ENCODE data around the gene DNMT1. TPM values are rescaled to one million over a fixed set of nuclear protein-coding genes. Genes with fewer than 3 reads are reported as not detected.

Gene DNMT1
- polyA plus RNA-seq, 1 donor from 2014 or later = 58.4 TPM

DNA sequence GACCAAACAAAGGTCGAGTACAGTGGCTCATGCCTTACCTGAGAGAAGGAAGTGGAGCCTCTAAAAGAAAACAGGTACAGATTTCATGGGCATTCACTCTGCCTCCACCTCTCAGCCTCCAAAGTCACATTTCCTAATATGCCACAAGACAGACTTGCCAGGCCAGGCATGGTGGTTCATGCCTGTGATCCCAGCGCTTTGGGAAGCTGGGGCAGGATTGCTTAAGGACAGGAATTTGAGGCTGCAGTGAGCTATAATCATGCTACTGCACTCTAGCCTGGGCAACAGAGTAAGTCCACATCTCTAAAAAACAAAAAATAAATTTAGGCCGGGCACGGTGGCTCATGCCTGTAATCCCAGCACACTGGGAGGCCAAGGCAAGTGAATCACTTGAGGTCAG is 10.9 kb upstream of the DNMT1 start:
- Histone ChIP-seq H3K27me3 (ENCODE audit: insufficient read depth, low read depth, low read length) (no peaks in the 10 kb centered on the region), H3K36me3 (ENCODE audit: insufficient read depth, low read length) (no peaks in the 10 kb centered on the region), H3K9ac (ENCODE audit: low read length) (no peak overlapping the region), H4K20me1 (ENCODE audit: insufficient read depth) (no peaks in the 10 kb centered on the region), H3F3A (ENCODE audit: insufficient read depth, low read length, poor library complexity, severe bottlenecking) (no peaks in the 10 kb centered on the region), H3K4me3 (ENCODE audit: low read length) (no peak overlapping the region), H2AFZ (ENCODE audit: low read depth, low read length) (no peak overlapping the region), H3K4me2 (ENCODE audit: low read length) (no peak overlapping the region), H3K9me2 (ENCODE audit: insufficient read depth, low read length) (no peaks in the 10 kb centered on the region), H3K27ac (ENCODE audit: low read length) (no peak overlapping the region), H3K9me3 (ENCODE audit: low read length) (no peaks in the 10 kb centered on the region), H3K79me2 (replicated peaks; ENCODE audit: insufficient read depth, low read length) (no peaks in the 10 kb centered on the region)
- TF ChIP-seq, protein P1, sequence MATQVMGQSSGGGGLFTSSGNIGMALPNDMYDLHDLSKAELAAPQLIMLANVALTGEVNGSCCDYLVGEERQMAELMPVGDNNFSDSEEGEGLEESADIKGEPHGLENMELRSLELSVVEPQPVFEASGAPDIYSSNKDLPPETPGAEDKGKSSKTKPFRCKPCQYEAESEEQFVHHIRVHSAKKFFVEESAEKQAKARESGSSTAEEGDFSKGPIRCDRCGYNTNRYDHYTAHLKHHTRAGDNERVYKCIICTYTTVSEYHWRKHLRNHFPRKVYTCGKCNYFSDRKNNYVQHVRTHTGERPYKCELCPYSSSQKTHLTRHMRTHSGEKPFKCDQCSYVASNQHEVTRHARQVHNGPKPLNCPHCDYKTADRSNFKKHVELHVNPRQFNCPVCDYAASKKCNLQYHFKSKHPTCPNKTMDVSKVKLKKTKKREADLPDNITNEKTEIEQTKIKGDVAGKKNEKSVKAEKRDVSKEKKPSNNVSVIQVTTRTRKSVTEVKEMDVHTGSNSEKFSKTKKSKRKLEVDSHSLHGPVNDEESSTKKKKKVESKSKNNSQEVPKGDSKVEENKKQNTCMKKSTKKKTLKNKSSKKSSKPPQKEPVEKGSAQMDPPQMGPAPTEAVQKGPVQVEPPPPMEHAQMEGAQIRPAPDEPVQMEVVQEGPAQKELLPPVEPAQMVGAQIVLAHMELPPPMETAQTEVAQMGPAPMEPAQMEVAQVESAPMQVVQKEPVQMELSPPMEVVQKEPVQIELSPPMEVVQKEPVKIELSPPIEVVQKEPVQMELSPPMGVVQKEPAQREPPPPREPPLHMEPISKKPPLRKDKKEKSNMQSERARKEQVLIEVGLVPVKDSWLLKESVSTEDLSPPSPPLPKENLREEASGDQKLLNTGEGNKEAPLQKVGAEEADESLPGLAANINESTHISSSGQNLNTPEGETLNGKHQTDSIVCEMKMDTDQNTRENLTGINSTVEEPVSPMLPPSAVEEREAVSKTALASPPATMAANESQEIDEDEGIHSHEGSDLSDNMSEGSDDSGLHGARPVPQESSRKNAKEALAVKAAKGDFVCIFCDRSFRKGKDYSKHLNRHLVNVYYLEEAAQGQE (IDR thresholded peaks at IDR 0.05; ENCODE audit: borderline replicate concordance) = no peak
- TF ChIP-seq POLR2AphosphoS5 (IDR thresholded peaks at IDR 0.05) = no peak
- no peak for TF ChIP-seq TAF1 (IDR thresholded peaks at IDR 0.05; ENCODE audit: low read depth)
- TF ChIP-seq MXI1 (conservative IDR thresholded peaks at IDR 0.05; ENCODE audit: poor library complexity, severe bottlenecking) = no peak
- TF ChIP-seq EZH2 (IDR thresholded peaks at IDR 0.05; ENCODE audit: borderline replicate concordance, insufficient read depth, low read length, poor library complexity, severe bottlenecking) = no peak
- TF ChIP-seq, protein P2, sequence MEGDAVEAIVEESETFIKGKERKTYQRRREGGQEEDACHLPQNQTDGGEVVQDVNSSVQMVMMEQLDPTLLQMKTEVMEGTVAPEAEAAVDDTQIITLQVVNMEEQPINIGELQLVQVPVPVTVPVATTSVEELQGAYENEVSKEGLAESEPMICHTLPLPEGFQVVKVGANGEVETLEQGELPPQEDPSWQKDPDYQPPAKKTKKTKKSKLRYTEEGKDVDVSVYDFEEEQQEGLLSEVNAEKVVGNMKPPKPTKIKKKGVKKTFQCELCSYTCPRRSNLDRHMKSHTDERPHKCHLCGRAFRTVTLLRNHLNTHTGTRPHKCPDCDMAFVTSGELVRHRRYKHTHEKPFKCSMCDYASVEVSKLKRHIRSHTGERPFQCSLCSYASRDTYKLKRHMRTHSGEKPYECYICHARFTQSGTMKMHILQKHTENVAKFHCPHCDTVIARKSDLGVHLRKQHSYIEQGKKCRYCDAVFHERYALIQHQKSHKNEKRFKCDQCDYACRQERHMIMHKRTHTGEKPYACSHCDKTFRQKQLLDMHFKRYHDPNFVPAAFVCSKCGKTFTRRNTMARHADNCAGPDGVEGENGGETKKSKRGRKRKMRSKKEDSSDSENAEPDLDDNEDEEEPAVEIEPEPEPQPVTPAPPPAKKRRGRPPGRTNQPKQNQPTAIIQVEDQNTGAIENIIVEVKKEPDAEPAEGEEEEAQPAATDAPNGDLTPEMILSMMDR (IDR thresholded peaks at IDR 0.05; ENCODE audit: poor library complexity, severe bottlenecking) = no peak
- no peak for TF ChIP-seq RAD21 (conservative IDR thresholded peaks at IDR 0.05)
- no peak for TF ChIP-seq SMC3 (conservative IDR thresholded peaks at IDR 0.05; ENCODE audit: poor library complexity)
- no peak for TF ChIP-seq EP300 (conservative IDR thresholded peaks at IDR 0.05; ENCODE audit: poor library complexity, severe bottlenecking)

DNA sequence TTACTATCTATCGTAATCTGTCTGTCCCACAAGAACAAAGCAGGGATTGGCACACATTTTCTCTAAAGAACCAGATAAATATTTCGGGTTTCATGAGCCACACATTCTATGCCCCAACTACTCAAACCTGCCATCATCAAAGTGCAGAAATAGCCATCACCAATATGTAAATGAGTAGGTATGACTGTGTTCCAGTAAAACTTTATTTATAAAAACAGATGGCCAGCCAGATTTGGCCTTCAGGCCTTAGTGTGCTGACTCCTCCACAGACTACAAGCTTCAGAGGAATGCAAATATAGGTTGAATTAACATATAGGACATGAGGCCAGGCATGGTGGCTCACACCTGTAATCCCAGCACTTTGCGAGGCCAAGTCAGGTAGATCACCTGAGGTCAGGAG is 8.9 kb upstream of the DNMT1 start:
- H3K4me3 ChIP-seq (ENCODE audit: low read length) = no peak overlapping the region
- no peak for TF ChIP-seq EP300 (conservative IDR thresholded peaks at IDR 0.05; ENCODE audit: poor library complexity, severe bottlenecking)
- no peak for TF ChIP-seq MXI1 (conservative IDR thresholded peaks at IDR 0.05; ENCODE audit: poor library complexity, severe bottlenecking)
- TF ChIP-seq EZH2 (IDR thresholded peaks at IDR 0.05; ENCODE audit: borderline replicate concordance, insufficient read depth, low read length, poor library complexity, severe bottlenecking) = no peak
- TF ChIP-seq, protein P2 (IDR thresholded peaks at IDR 0.05; ENCODE audit: poor library complexity, severe bottlenecking) = no peak
- TF ChIP-seq POLR2AphosphoS5 (IDR thresholded peaks at IDR 0.05) = no peak
- TF ChIP-seq, protein P1 (IDR thresholded peaks at IDR 0.05; ENCODE audit: borderline replicate concordance) = no peak
- no peak for TF ChIP-seq RAD21 (conservative IDR thresholded peaks at IDR 0.05)
- no peak for TF ChIP-seq TAF1 (IDR thresholded peaks at IDR 0.05; ENCODE audit: low read depth)
- no peak for TF ChIP-seq SMC3 (conservative IDR thresholded peaks at IDR 0.05; ENCODE audit: poor library complexity)
- H2AFZ ChIP-seq (ENCODE audit: low read depth, low read length) = no peak overlapping the region

More for the DNA sequence above, 8.9 kb upstream of the DNMT1 start:
- Histone ChIP-seq H3K27me3 (ENCODE audit: insufficient read depth, low read depth, low read length) (no peaks in the 10 kb centered on the region), H4K20me1 (ENCODE audit: insufficient read depth) (no peaks in the 10 kb centered on the region), H3K79me2 (replicated peaks; ENCODE audit: insufficient read depth, low read length) (no peaks in the 10 kb centered on the region), H3K4me2 (ENCODE audit: low read length) (no peak overlapping the region), H3F3A (ENCODE audit: insufficient read depth, low read length, poor library complexity, severe bottlenecking) (no peaks in the 10 kb centered on the region), H3K27ac (ENCODE audit: low read length) (no peak overlapping the region), H3K9me3 (ENCODE audit: low read length) (no peaks in the 10 kb centered on the region), H3K9me2 (ENCODE audit: insufficient read depth, low read length) (no peaks in the 10 kb centered on the region), H3K36me3 (ENCODE audit: insufficient read depth, low read length) (no peaks in the 10 kb centered on the region), H3K9ac (ENCODE audit: low read length) (no peak overlapping the region)
